Dermis microvascular lymphatic vessel endothelial cell (primary cell): ENCODE results near the gene CNGA1. TPM values are rescaled to one million over a fixed set of nuclear protein-coding genes. Genes with fewer than 3 reads are reported as not detected.
"Not testable (repeated sequence)": the region's sequence is repeated elsewhere in the genome, so short reads cannot be mapped to it uniquely, and the experiment has no call there.

ENCODE experiments used
- DNase-seq, 2 donors: peaks; one replicate each; pipeline versions ENCODE4 v3.0.0 to v3.0.0-alpha.2; 2010; ENCODE audit warnings: low read depth in 2 of 2
- total RNA-seq: library from RNA; depleted of rRNA; stranded (reverse); fragments of >200 nt; gene quantifications from 2 replicates; pipeline ENCODE4 v1.2.1, GENCODE V29; 2014

CNGA1 gene
- total RNA-seq, 1 donor from 2014 or later: not detected

- no peak for DNase-seq
Observed at GRCh38 chr4:48031802-48032525, 15.5 kb upstream of the CNGA1 start.

- DNase-seq: no peak
Observed at GRCh38 chr4:48030470-48030869, 14.0 kb upstream of the CNGA1 start.

GRCh38 chr4:48028696-48029095 is 12.2 kb upstream of the CNGA1 start:
- DNase-seq: no peak

GRCh38 chr4:48027653-48028052 is 11.2 kb upstream of the CNGA1 start:
- no peak for DNase-seq

GRCh38 chr4:48025005-48025404 is 8.5 kb upstream of the CNGA1 start:
- no peak for DNase-seq

- DNase-seq: no peak
Observed at GRCh38 chr4:48024522-48024921, 8.0 kb upstream of the CNGA1 start.

- DNase-seq: no peak
Observed at GRCh38 chr4:48022192-48022799, 5.8 kb upstream of the CNGA1 start.

GRCh38 chr4:48021100-48021499 is 4.6 kb upstream of the CNGA1 start:
- no peak for DNase-seq

GRCh38 chr4:48018112-48018511 is 1.6 kb upstream of the CNGA1 start:
- DNase-seq: no peak

GRCh38 chr4:48017108-48017571 is 659 bp upstream of the CNGA1 start:
- peak in 1 of 2 donors; percentile 59 for DNase-seq

- no peak for DNase-seq
Observed at GRCh38 chr4:48015678-48016077, 803 bp downstream of the CNGA1 start.

- no peak for DNase-seq
Observed at GRCh38 chr4:48015216-48015615, 1.3 kb downstream of the CNGA1 start.

GRCh38 chr4:48012824-48013223 is 3.7 kb downstream of the CNGA1 start:
- peak in 1 of 2 donors; percentile 34 for DNase-seq

GRCh38 chr4:48011722-48012121 is 4.8 kb downstream of the CNGA1 start:
- DNase-seq: no peak

GRCh38 chr4:48010906-48011305 is 5.6 kb downstream of the CNGA1 start:
- not testable (repeated sequence) for DNase-seq

GRCh38 chr4:48008021-48008596 is 8.4 kb downstream of the CNGA1 start:
- peak in 1 of 2 donors; percentile 3 for DNase-seq

GRCh38 chr4:48005781-48006180 is 10.7 kb downstream of the CNGA1 start:
- DNase-seq: no peak

GRCh38 chr4:48003568-48003967 is 12.9 kb downstream of the CNGA1 start:
- peak in 1 of 2 donors; percentile 26 for DNase-seq

GRCh38 chr4:48002267-48002666 is 14.2 kb downstream of the CNGA1 start:
- DNase-seq: no peak

- DNase-seq: no peak
Observed at GRCh38 chr4:47996021-47996420, 20.5 kb downstream of the CNGA1 start.

- not testable (repeated sequence) for DNase-seq
Observed at GRCh38 chr4:47992475-47992874, 24.0 kb downstream of the CNGA1 start.

- no peak for DNase-seq
Observed at GRCh38 chr4:47990145-47990544, 26.3 kb downstream of the CNGA1 start.

- DNase-seq: no peak
Observed at GRCh38 chr4:47974566-47974965, 41.9 kb downstream of the CNGA1 start.
